Naive thymus-derived CD8-positive, alpha-beta T cell (primary cell): ENCODE measurements around the gene SMYD5. TPM values are rescaled to one million over a fixed set of nuclear protein-coding genes. Genes with fewer than 3 reads are reported as not detected.

Source experiments
- ATAC-seq, 2 donors: fragments of 150-1000 bp; cut with Tn5 transposase in 1 of 2; sonication (Bioruptor Pico), chemical (Tn5 transposase) in 1 of 2; 1 replicate in 1 of 2; 2 replicates in 1 of 2; pipeline ENCODE4 v1.10.0; 2021; ENCODE audit warnings: mild to moderate bottlenecking in 2 of 2, moderate library complexity in 2 of 2
- POLR2A ChIA-PET: fragments of 350-600 bp; sonication (Branson Sonifier 250); formaldehyde crosslinking; loops from one replicate; lab custom pipeline; 2021; ENCODE audit warnings: antibody characterized with exemption; lab: Charles Lee
- DNase-seq, 10 donors: peaks; one replicate each; pipeline versions ENCODE4 v3.0.0 to v3.0.0-alpha.2; 2020 to 2022
- H3K27ac Mint-ChIP-seq, 10 donors: one replicate each; pipeline ENCODE4 v1.8.0; 2020 to 2022; ENCODE audit warnings: mild to moderate bottlenecking in 10 of 10, mixed read lengths in 10 of 10, moderate library complexity in 4 of 10, inconsistent platforms in 1 of 10
- H3K27me3 Mint-ChIP-seq, 5 donors: one replicate each; pipeline ENCODE4 v1.8.0; 2021 to 2022; ENCODE audit warnings: mixed read lengths in 5 of 5
- H3K36me3 Mint-ChIP-seq, 3 donors: one replicate each; pipeline ENCODE4 v1.8.0; 2020 to 2022; ENCODE audit warnings: mixed read lengths in 3 of 3, mild to moderate bottlenecking in 2 of 3, inconsistent platforms in 1 of 3
- H3K4me1 Mint-ChIP-seq, 4 donors: one replicate each; pipeline ENCODE4 v1.8.0; 2021 to 2022; ENCODE audit warnings: mixed read lengths in 4 of 4
- H3K4me3 Mint-ChIP-seq, 10 donors: one replicate each; pipeline ENCODE4 v1.8.0; 2020 to 2022; ENCODE audit warnings: mild to moderate bottlenecking in 10 of 10, mixed read lengths in 10 of 10, moderate library complexity in 6 of 10, inconsistent platforms in 1 of 10
- H3K9me3 Mint-ChIP-seq, 9 donors: one replicate each; pipeline ENCODE4 v1.8.0; 2020 to 2022; ENCODE audit warnings: mixed read lengths in 9 of 9, mild to moderate bottlenecking in 3 of 9, inconsistent platforms in 1 of 9, moderate library complexity in 1 of 9
- polyA plus RNA-seq, 3 donors: library from polyadenylated mRNA; unstranded; fragments of 300-500 nt; fragmentation: Illumina TruSeq; gene quantifications; one replicate each; pipeline ENCODE4 v1.2.3, GENCODE V29; 2021
- total RNA-seq, 8 experiments: library from RNA in 2 of 8; stranded (reverse) in 2 of 8; gene quantifications; one replicate each; pipeline ENCODE4 v1.2.3 and lab custom pipeline; 2021 to 2026

SMYD5 gene
- total and polyA plus RNA-seq, 5 experiments from 2014 or later, result 22.7 to 56.3 (median 28.3) TPM

DNA sequence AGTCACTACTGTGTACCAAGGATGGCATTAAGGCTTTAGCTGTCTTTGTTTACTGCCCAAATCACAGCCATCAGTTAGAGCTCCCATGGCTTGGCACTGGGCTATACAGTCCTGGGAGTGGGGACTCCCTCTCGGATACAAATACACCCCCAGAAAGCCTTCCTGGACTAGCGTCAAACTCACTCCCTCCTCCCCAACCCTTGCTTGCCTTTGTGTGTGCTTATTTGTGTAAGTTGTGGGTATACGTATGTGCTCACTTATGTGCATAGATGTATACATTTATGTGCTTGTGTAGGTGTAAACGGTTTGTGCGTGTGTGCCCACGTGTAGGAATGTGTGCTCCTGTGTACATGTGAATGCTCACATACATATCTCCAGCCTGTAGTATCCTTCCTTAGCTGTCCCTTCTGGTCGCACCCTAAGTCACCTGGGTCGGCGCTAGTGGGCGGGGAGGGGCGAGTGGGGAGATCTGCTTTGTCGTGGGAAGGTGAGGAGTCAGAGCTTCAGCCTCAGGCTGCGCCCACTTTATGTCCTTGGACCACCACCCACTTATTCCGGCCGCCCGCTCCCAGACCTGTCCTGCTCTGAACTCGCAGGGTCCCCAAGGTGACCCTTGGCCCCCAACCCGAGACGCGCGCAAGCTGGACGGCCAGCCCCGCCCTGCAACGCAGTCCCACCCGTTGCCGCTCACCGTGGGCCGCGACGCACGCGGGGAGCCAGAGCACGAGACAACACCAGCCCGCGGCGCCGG lies 18.5 kb downstream of the SMYD5 start:
- DNase-seq (peak in 2 of 10 donors; percentile 21 to 67), ATAC-seq (no peak)
- POLR2A ChIA-PET, result interaction anchor here (0.8 to 4.9 kb wide), 11 partner anchors 12 to 1226 kb away, joined by 3 to 37 read pairs (median 16); partner anchors contain the start of genes ALMS1, EGR4, FBXO41 and SFXN5
- Mint-ChIP-seq H3K4me1 (peaks cover 25 to 47% (median 35%) of the 10 kb centered on the region in 4 donors), H3K36me3 (peaks cover 0 to 16% (median 0%) of the 10 kb centered on the region in 3 donors), H3K4me3 (peak overlapping the region; percentile 90 to 99 (median 97)), H3K27ac (peak overlapping the region; percentile 58 to 98 (median 92)), H3K9me3 (no peaks in the 10 kb centered on the region), H3K27me3 (no peaks in the 10 kb centered on the region)

GRCh38 chr2:73233154-73233931 lies 19.3 kb downstream of the SMYD5 start, which contains the start of gene PRADC1:
TSS of gene PRADC1 (minus strand) at chr2:73233239. CDS start at chr2:73233160, 79 bp downstream.
- H3K4me1 Mint-ChIP-seq, result peaks cover 25 to 51% (median 39%) of the 10 kb centered on the region in 4 donors
- ATAC-seq, result peak; percentile 80 to 85
- H3K36me3 Mint-ChIP-seq, result peaks cover 0 to 20% (median 0%) of the 10 kb centered on the region in 3 donors

DNA sequence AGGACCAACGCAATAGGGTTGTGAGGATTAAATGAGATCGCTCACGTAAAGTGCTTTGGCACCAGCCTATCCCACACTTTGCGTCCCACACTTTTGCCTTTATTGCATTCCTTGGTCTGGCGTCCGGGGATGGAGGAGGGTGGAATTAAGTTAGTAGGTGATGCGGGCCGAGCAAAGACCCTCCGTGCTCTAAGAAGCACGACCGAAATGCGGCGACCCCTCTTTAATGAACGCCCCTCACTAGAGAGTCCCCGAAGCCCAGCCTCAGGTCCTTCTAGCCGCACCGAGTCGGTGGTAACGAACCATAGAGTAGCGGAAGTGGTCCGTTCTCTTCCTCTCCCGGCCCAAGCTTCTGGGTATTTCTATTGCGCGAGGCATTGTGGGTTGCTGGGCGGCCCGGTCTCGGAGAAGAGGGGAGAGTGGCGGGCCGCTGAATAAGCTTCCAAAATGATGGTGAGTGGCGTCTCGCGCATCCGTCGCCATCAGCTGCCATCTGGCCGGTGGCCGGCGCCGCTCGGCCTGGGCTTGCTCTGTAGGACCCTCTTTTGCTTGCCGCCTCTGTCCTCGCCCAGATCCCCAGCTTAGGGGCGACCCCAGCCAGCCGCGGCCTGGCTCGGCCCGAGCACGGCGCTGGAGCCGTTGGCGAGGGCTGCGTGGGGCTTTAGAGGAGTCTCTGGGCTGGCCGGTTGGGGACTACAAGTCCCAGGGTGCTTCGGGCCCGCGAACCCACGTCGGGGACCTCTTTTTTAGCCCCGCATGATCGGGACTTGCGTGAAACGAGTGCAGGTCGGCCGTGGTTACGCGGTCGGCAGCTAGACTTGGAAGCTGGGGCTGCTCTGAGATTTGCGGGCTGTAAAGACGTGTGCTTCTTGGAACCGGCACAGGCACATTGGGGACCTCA lies 20.1 kb downstream of the SMYD5 start, which contains the start of gene CCT7:
Gene CCT7, plus strand, starts transcription at position 377 of the 901 bp plus-strand sequence. Its CDS starts 71 bp downstream, at position 448.
- POLR2A ChIA-PET, result interaction anchor here (0.8 to 4.9 kb wide), 20 partner anchors 9 to 1224 kb away, joined by 3 to 37 read pairs (median 6); partner anchors contain the start of genes ALMS1, EGR4, FBXO41 and INO80B
- H3K27ac Mint-ChIP-seq, result peak within 1 kb of the TSS; percentile 91 to 98 (median 97)

More at GRCh38 chr2:73233154-73233931, 19.3 kb downstream of the SMYD5 start, which contains the start of gene PRADC1:
- Mint-ChIP-seq H3K27me3 (no peaks in the 10 kb centered on the region), H3K4me3 (peak within 1 kb of the TSS; percentile 90 to 99 (median 97)), H3K9me3 (no peaks in the 10 kb centered on the region), H3K27ac (peak within 1 kb of the TSS; percentile 91 to 98 (median 97))
- DNase-seq, result peak; percentile 78 to 98 (median 93)
- POLR2A ChIA-PET, result interaction anchor here (0.8 to 4.9 kb wide), 20 partner anchors 13 to 1225 kb away, joined by 3 to 37 read pairs (median 6); partner anchors contain the start of genes ALMS1, EGR4, FBXO41 and INO80B

DNA sequence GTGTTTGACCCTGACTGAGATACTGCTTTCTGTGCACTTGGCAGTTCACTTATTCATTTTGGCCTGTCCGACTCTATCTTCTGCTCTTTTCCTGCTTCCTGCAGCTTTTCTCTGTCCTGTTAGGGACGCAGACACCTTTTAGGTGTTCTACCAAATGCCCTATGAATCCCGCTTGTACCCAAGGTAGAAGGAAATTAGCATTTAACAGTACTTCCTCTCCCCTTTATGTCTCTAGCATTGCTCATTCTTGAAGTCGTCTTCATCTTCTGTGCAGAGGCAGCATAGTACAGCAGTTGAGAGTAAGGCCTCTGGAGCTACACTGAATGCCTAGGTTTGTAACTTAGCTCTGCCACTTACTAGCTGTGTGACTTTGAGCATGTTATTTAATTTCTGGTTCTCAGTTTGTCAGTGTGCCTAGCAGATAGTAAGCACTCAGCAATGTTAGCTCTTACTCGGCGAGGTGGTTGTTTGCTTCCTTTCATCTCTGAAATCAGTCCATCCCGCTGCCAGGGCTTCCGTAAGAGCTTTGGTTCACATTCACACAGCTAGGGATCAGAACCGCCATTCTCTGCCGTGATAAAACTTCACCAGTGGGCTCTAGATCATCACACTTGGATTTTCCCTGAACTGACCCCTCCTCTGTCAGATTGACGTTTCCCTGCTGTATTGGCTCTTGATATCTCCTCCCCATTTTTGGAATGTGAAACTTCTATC lies 21.4 kb downstream of the SMYD5 start:
- no peaks in the 10 kb centered on the region for H3K27me3 Mint-ChIP-seq
- H3K27ac Mint-ChIP-seq, result peak overlapping the region; percentile 91 to 98 (median 97)
- peaks cover 0 to 34% (median 0%) of the 10 kb centered on the region in 3 donors for H3K36me3 Mint-ChIP-seq
- no peak for DNase-seq
- no peaks in the 10 kb centered on the region for H3K9me3 Mint-ChIP-seq
- no peak for ATAC-seq
- H3K4me3 Mint-ChIP-seq, result peak overlapping the region; percentile 90 to 99 (median 97)
- POLR2A ChIA-PET, result interaction anchor here (0.7 to 4.9 kb wide), 7 partner anchors 17 to 1344 kb away, joined by 4 to 37 read pairs (median 11); partner anchors contain the start of genes ALMS1 and FBXO41
- peaks cover 27 to 71% (median 51%) of the 10 kb centered on the region in 4 donors for H3K4me1 Mint-ChIP-seq

More for the DNA sequence above, 20.1 kb downstream of the SMYD5 start, which contains the start of gene CCT7:
- DNase-seq (peak; percentile 63 to 94 (median 88)), ATAC-seq (peak; percentile 71 to 76)
- Mint-ChIP-seq H3K9me3 (no peaks in the 10 kb centered on the region), H3K27me3 (no peaks in the 10 kb centered on the region), H3K4me3 (peak within 1 kb of the TSS; percentile 90 to 99 (median 97)), H3K4me1 (peaks cover 27 to 59% (median 46%) of the 10 kb centered on the region in 4 donors), H3K36me3 (peaks cover 0 to 27% (median 0%) of the 10 kb centered on the region in 3 donors)

DNA sequence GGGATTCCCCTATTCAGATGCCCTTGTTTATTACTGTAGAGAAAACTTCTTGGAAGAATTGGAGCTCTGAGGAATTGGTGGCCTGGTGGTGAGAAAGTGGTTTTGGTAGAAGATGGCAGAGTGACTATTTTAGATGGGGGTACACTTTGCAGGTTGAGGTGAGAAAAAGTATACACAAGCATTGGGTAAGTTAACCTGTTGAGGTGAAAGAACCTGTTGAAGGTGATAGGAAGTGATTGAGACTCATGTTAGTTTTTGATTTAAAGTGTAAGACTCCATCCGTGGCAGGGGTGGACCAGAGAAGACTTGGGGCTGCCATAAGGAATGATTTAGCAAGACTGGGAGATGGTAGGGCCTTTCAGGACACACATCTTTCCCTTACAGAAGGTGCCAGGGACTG lies 23.1 kb downstream of the SMYD5 start:
- H3K27me3 Mint-ChIP-seq, result no peaks in the 10 kb centered on the region
- no peak for DNase-seq
- peak overlapping the region in 3 of 10 donors; percentile 2 to 19 (median 5) for H3K4me3 Mint-ChIP-seq
- no peak for ATAC-seq
- POLR2A ChIA-PET, result no interaction called here
- H3K36me3 Mint-ChIP-seq, result peaks cover 0 to 49% (median 0%) of the 10 kb centered on the region in 3 donors
- peaks cover 24 to 71% (median 52%) of the 10 kb centered on the region in 4 donors for H3K4me1 Mint-ChIP-seq
- no peaks in the 10 kb centered on the region for H3K9me3 Mint-ChIP-seq
- peak overlapping the region in 8 of 10 donors; percentile 0 to 73 (median 24) for H3K27ac Mint-ChIP-seq

- ATAC-seq (no peak), DNase-seq (no peak)
- H3K4me3 Mint-ChIP-seq, result peak overlapping the region in 1 of 10 donors; percentile 22
- peak overlapping the region in 7 of 10 donors; percentile 15 to 78 (median 44) for H3K27ac Mint-ChIP-seq
- POLR2A ChIA-PET, result no interaction called here
- no peaks in the 10 kb centered on the region for H3K27me3 Mint-ChIP-seq
- peaks cover 23 to 62% (median 48%) of the 10 kb centered on the region in 4 donors for H3K4me1 Mint-ChIP-seq
- no peaks in the 10 kb centered on the region for H3K9me3 Mint-ChIP-seq
- H3K36me3 Mint-ChIP-seq, result peaks cover 0 to 59% (median 3%) of the 10 kb centered on the region in 3 donors
Observed at GRCh38 chr2:73238149-73238548, 24.1 kb downstream of the SMYD5 start.

- Mint-ChIP-seq H3K27ac (peak overlapping the region in 6 of 10 donors; percentile 15 to 76 (median 52)), H3K36me3 (peaks cover 0 to 65% (median 6%) of the 10 kb centered on the region in 3 donors), H3K4me3 (no peak overlapping the region), H3K9me3 (no peaks in the 10 kb centered on the region), H3K4me1 (peaks cover 23 to 60% (median 48%) of the 10 kb centered on the region in 4 donors), H3K27me3 (no peaks in the 10 kb centered on the region)
- ATAC-seq (no peak), DNase-seq (no peak)
- POLR2A ChIA-PET, result no interaction called here
Observed at GRCh38 chr2:73238976-73239375, 24.9 kb downstream of the SMYD5 start.

GRCh38 chr2:73239776-73240175 lies 25.7 kb downstream of the SMYD5 start:
- ATAC-seq, result no peak
- Mint-ChIP-seq H3K36me3 (peaks cover 0 to 73% (median 7%) of the 10 kb centered on the region in 3 donors), H3K27ac (peak overlapping the region in 3 of 10 donors; percentile 6 to 76 (median 22)), H3K4me1 (peaks cover 21 to 56% (median 45%) of the 10 kb centered on the region in 4 donors), H3K9me3 (no peaks in the 10 kb centered on the region), H3K4me3 (no peak overlapping the region), H3K27me3 (no peaks in the 10 kb centered on the region)
- no peak for DNase-seq
- POLR2A ChIA-PET, result interaction anchor here (0.6 kb wide), 1 partner anchor 163 kb away, joined by 5 read pairs; no protein-coding TSS in a partner anchor

DNA sequence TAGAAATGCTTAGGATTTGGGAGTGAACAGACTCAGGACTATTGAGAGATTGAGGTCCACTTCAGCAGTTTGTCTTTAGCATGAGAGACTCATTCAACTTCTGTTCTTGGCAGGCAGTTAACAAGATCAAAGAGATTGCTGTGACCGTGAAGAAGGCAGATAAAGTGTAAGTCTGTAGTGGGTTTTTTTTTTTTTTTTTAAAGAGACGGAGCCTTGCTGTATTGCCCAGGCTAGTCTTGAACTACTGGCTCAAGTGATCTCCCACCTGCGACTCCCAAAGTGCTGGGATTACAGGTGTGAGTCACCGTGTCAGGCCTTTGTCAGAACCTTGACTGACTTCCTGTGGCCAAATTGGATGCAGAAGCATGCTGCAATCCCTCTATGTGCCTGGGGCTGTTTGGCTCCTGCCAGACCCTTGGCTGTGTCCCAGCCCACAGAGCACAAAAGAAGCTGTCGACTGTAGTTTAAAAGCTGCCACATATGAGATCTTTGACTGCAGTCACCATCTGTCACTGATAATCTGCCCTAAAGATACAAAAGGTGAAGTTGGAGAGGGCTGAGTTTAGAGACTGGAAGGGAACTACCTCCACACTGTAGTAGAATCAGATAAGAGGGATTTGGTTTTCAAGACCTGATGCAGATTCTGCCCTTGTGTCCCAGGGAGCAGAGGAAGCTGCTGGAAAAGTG lies 30.0 kb downstream of the SMYD5 start:
- Mint-ChIP-seq H3K9me3 (no peaks in the 10 kb centered on the region), H3K4me3 (no peak overlapping the region), H3K27ac (peak overlapping the region in 3 of 10 donors; percentile 34 to 49 (median 49)), H3K4me1 (peaks cover 7 to 34% (median 11%) of the 10 kb centered on the region in 4 donors), H3K36me3 (peaks cover 0 to 96% (median 26%) of the 10 kb centered on the region in 3 donors), H3K27me3 (no peaks in the 10 kb centered on the region)
- ATAC-seq, result no peak
- POLR2A ChIA-PET, result interaction anchor here (0.7 kb wide), 1 partner anchor 152 kb away, joined by 3 read pairs; no protein-coding TSS in a partner anchor
- DNase-seq, result no peak

DNA sequence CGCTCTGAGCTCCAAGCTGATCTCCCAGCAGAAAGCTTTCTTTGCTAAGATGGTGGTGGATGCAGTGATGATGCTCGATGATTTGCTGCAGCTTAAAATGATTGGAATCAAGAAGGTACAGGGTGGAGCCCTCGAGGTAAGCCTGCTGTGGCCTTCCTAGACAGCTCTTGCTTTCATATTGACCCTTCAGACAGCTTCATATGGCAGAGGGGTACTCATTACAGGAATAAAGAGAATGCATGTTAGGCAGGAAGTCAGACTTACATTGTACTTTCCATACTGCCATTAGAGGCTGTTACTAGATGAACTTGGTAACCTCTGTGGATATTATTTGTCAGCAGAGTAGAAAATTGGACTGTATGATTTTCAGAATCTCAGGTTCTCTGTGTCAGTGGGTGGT lies 30.5 kb downstream of the SMYD5 start:
- DNase-seq (no peak), ATAC-seq (no peak)
- H3K9me3 Mint-ChIP-seq, result no peaks in the 10 kb centered on the region
- peaks cover 0 to 97% (median 28%) of the 10 kb centered on the region in 3 donors for H3K36me3 Mint-ChIP-seq
- H3K27ac Mint-ChIP-seq, result peak overlapping the region in 2 of 10 donors; percentile 3 to 49
- H3K4me3 Mint-ChIP-seq, result no peak overlapping the region
- H3K27me3 Mint-ChIP-seq, result no peaks in the 10 kb centered on the region
- POLR2A ChIA-PET, result interaction anchor here (0.7 kb wide), 1 partner anchor 152 kb away, joined by 3 read pairs; no protein-coding TSS in a partner anchor
- H3K4me1 Mint-ChIP-seq, result peaks cover 4 to 28% (median 8%) of the 10 kb centered on the region in 4 donors
